HT1080 (cell line): ENCODE results near the gene CCDC127. TPM values are rescaled to one million over a fixed set of nuclear protein-coding genes. Genes with fewer than 3 reads are reported as not detected.
A peak's percentile ranks its signal among the peaks of the same experiment; 100 is the strongest.

Experiments used
- DNase-seq: peaks from one replicate; pipeline ENCODE4 v3.0.0-alpha.2; 2015; ENCODE audit warnings: low read depth
- total RNA-seq: library from RNA; depleted of rRNA; stranded (reverse); fragments of >200 nt; shearing (Covaris generic); gene quantifications from 2 replicates; pipeline ENCODE4 v1.2.3, GENCODE V29; 2014; rRNA removed

CCDC127 gene
- total RNA-seq, 1 experiment from 2014 or later = 4.1 TPM

GRCh38 chr5:159448-160172, 58.3 kb downstream of the CCDC127 start:
- DNase-seq = peak; percentile 88

GRCh38 chr5:158807-159447, 59.0 kb downstream of the CCDC127 start:
- no peak for DNase-seq

- no peak for DNase-seq
Observed at GRCh38 chr5:157801-158200, 60.2 kb downstream of the CCDC127 start.

- no peak for DNase-seq
Observed at GRCh38 chr5:157126-157715, 60.7 kb downstream of the CCDC127 start.

GRCh38 chr5:156411-157072, 61.4 kb downstream of the CCDC127 start:
- DNase-seq = no peak

- no peak for DNase-seq
Observed at GRCh38 chr5:155651-156410, 62.1 kb downstream of the CCDC127 start.

GRCh38 chr5:154826-155225, 63.1 kb downstream of the CCDC127 start:
- no peak for DNase-seq

GRCh38 chr5:154236-154635, 63.7 kb downstream of the CCDC127 start:
- DNase-seq = peak; percentile 56

- DNase-seq = peak; percentile 86
Observed at GRCh38 chr5:153256-153655, 64.7 kb downstream of the CCDC127 start.

GRCh38 chr5:152077-152476, 65.9 kb downstream of the CCDC127 start:
- DNase-seq = no peak

GRCh38 chr5:150746-151145, 67.2 kb downstream of the CCDC127 start:
- DNase-seq = no peak

- peak; percentile 61 for DNase-seq
Observed at GRCh38 chr5:149745-150485, 68.0 kb downstream of the CCDC127 start.

- no peak for DNase-seq
Observed at GRCh38 chr5:147751-148150, 70.2 kb downstream of the CCDC127 start.

Other genes with a start within 250 kb of the CCDC127 start
- 0.27 and 0.61 TPM in 2 replicates for gene PLEKHG4B, start 126.0 kb downstream of the CCDC127 start, total RNA-seq
- gene LRRC14B, start 26.7 kb downstream of the CCDC127 start, total RNA-seq = not detected in 2 replicates
- gene SDHA, start 167 bp upstream of the CCDC127 start, total RNA-seq = 124 and 137 TPM in 2 replicates
- 384 and 389 TPM in 2 replicates for gene PDCD6, start 53.5 kb upstream of the CCDC127 start, total RNA-seq
- gene AHRR, start 103.6 kb upstream of the CCDC127 start, total RNA-seq = 2.1 and 2.4 TPM in 2 replicates
- 71.6 and 77.6 TPM in 2 replicates for gene EXOC3, start 225.0 kb upstream of the CCDC127 start, total RNA-seq